GM12878 (cell line): ENCODE measurements around the gene SEL1L.

Source experiments
- EP300 ChIP-seq, 2 experiments: fragments of 150-350 bp in 1 of 2; IDR thresholded peaks; 2 replicates each; pipeline ENCODE4 v1.6.1; 2011 to 2012; ENCODE audit warnings: low read depth in 2 of 2, low read length in 2 of 2, borderline replicate concordance in 1 of 2, improper control_type of control experiment in 1 of 2, inconsistent platforms in 1 of 2; ENCODE audit not compliant: control insufficient read depth in 1 of 2
- HCFC1 ChIP-seq: fragments of 150-350 bp; IDR thresholded peaks from 2 replicates; pipeline ENCODE4 v1.6.1; 2014; ENCODE audit warnings: low read length
- SMAD5 ChIP-seq: IDR thresholded peaks from 2 replicates; pipeline ENCODE4 v1.6.1; 2016; ENCODE audit warnings: antibody characterized with exemption, low read depth
- ZSCAN29 ChIP-seq: fragments of 450-650 bp; IDR thresholded peaks from 2 replicates; pipeline ENCODE4 v1.6.1; 2017; ENCODE audit warnings: mild to moderate bottlenecking, moderate library complexity
- TF ChIP-seq, protein P1 (sequence below), 3 experiments: IDR thresholded peaks in 2 of 3; conservative IDR thresholded peaks in 1 of 3; 2 replicates each; pipeline ENCODE4 v1.5.1; 2011; ENCODE audit warnings: low read depth in 3 of 3, low read length in 3 of 3, mild to moderate bottlenecking in 3 of 3, control low read depth in 2 of 3, moderate library complexity in 2 of 3, inconsistent platforms in 1 of 3, mixed read lengths in 1 of 3; ENCODE audit not compliant: control insufficient read depth in 2 of 3, insufficient read depth in 1 of 3; ENCODE audit errors: extremely low read depth in 1 of 3

- TF ChIP-seq, protein P1, sequence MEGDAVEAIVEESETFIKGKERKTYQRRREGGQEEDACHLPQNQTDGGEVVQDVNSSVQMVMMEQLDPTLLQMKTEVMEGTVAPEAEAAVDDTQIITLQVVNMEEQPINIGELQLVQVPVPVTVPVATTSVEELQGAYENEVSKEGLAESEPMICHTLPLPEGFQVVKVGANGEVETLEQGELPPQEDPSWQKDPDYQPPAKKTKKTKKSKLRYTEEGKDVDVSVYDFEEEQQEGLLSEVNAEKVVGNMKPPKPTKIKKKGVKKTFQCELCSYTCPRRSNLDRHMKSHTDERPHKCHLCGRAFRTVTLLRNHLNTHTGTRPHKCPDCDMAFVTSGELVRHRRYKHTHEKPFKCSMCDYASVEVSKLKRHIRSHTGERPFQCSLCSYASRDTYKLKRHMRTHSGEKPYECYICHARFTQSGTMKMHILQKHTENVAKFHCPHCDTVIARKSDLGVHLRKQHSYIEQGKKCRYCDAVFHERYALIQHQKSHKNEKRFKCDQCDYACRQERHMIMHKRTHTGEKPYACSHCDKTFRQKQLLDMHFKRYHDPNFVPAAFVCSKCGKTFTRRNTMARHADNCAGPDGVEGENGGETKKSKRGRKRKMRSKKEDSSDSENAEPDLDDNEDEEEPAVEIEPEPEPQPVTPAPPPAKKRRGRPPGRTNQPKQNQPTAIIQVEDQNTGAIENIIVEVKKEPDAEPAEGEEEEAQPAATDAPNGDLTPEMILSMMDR (IDR thresholded peaks at IDR 0.05 in 2 of 3, conservative IDR thresholded peaks at IDR 0.05 in 1 of 3; ENCODE audit: control insufficient read depth in 2 of 3, extremely low read depth in 1 of 3, insufficient read depth in 1 of 3, low read depth in 3 of 3, low read length in 3 of 3): no peak
- TF ChIP-seq SMAD5 (no peak), EP300 (IDR thresholded peaks at IDR 0.05; ENCODE audit: borderline replicate concordance in 1 of 2, control insufficient read depth in 1 of 2, low read depth in 2 of 2, low read length in 2 of 2) (no peak), HCFC1 (no peak), ZSCAN29 (no peak)
These were observed 52.9 kb downstream of the SEL1L start for GRCh38 chr14:81480741-81481140.
